Keratinocyte (primary cell): ENCODE measurements around the gene BANF2.

Experiments used
- CTCF ChIP-seq, 3 experiments: IDR thresholded peaks in 1 of 3; conservative IDR thresholded peaks in 1 of 3; optimal IDR thresholded peaks in 1 of 3; 2 replicates in 2 of 3; 3 replicates in 1 of 3; pipeline versions ENCODE3 to v1.5.1; 2011; ENCODE audit warnings: low read length in 3 of 3, mild to moderate bottlenecking in 3 of 3, moderate library complexity in 2 of 3, control low read depth in 1 of 3, inconsistent platforms in 1 of 3; ENCODE audit not compliant: insufficient read depth in 2 of 3; ENCODE audit errors: extremely low read depth in 1 of 3
- EZH2 ChIP-seq: IDR thresholded peaks from one replicate; pipeline ENCODE4 v1.6.1; 2012; ENCODE audit warnings: inconsistent platforms, mild to moderate bottlenecking, low read length, moderate library complexity

GRCh38 chr20:17691758-17692157 is 8.0 kb upstream of the BANF2 start:
- TF ChIP-seq EZH2 = no peak
- no peak for TF ChIP-seq CTCF (optimal IDR thresholded peaks at IDR 0.05 in 1 of 3, IDR thresholded peaks at IDR 0.05 in 1 of 3, conservative IDR thresholded peaks at IDR 0.05 in 1 of 3; ENCODE audit: extremely low read depth in 1 of 3, insufficient read depth in 2 of 3, low read length in 3 of 3)
